PC-3 (cell line): ENCODE results near the gene LDHAL6A. TPM values are rescaled to one million over a fixed set of nuclear protein-coding genes. Genes with fewer than 3 reads are reported as not detected.

Source experiments
- ATAC-seq: fragments of 200-7000 bp; cut with Tn5 transposase; 2 replicates; pipeline ENCODE4 v1.9.1; 2020; ENCODE audit warnings: mild to moderate bottlenecking, moderate library complexity
- BruUV-seq: library from RNA; stranded (reverse); fragments of 400-500 nt; replicated peaks from 2 replicates; lab custom pipeline; 2021; lab: Mats Ljungman, UMichigan
- CTCF ChIA-PET: fragments of 300-600 bp; sonication (Branson Sonifier 250); formaldehyde crosslinking; loops from one replicate; lab custom pipeline; 2022; ENCODE audit warnings: antibody characterized with exemption; lab: Charles Lee
- POLR2A ChIA-PET: fragments of 300-600 bp; sonication (Branson Sonifier 250); formaldehyde crosslinking; loops from one replicate; lab custom pipeline; 2022; ENCODE audit warnings: antibody characterized with exemption; ENCODE audit not compliant: unreplicated experiment; lab: Charles Lee
- DNase-seq: peaks from one replicate; pipeline ENCODE4 v3.0.0-alpha.2; 2015
- H2AFZ ChIP-seq: fragments of 300-600 bp; sonication (generic); 2 replicates; pipeline ENCODE4 v1.6.0; 2016; ENCODE audit warnings: antibody characterized with exemption, low read length
- H3F3A ChIP-seq: fragments of 300-600 bp; sonication (generic); one replicate; pipeline ENCODE4 v1.6.0; 2017; ENCODE audit warnings: antibody characterized with exemption, low read length, control low read depth, mild to moderate bottlenecking; ENCODE audit not compliant: unreplicated experiment
- H3K27ac ChIP-seq: fragments of 300-600 bp; sonication (generic); 2 replicates; pipeline ENCODE4 v1.5.1; 2016; ENCODE audit warnings: mild to moderate bottlenecking, low read length
- H3K27me3 ChIP-seq: fragments of 300-600 bp; sonication (generic); 2 replicates; pipeline ENCODE4 v1.6.1; 2016; ENCODE audit warnings: low read length, mixed read lengths
- H3K36me3 ChIP-seq: fragments of 300-600 bp; sonication (generic); 2 replicates; pipeline ENCODE4 v1.6.1; 2016; ENCODE audit warnings: low read depth, mixed run types, low read length, mixed read lengths
- H3K4me1 ChIP-seq: fragments of 300-600 bp; sonication (generic); 2 replicates; pipeline ENCODE4 v1.5.1; 2016; ENCODE audit warnings: low read length; ENCODE audit not compliant: insufficient read depth
- H3K4me2 ChIP-seq: fragments of 300-600 bp; sonication (generic); 2 replicates; pipeline ENCODE4 v1.6.0; 2016; ENCODE audit warnings: low read length
- H3K4me3 ChIP-seq: fragments of 300-600 bp; sonication (generic); 2 replicates; pipeline ENCODE4 v1.5.1; 2016; ENCODE audit warnings: mild to moderate bottlenecking, low read length, mixed read lengths
- H3K79me2 ChIP-seq: fragments of 300-600 bp; sonication (generic); 2 replicates; pipeline ENCODE4 v1.6.1; 2017; ENCODE audit warnings: low read length, mixed read lengths
- H3K9ac ChIP-seq: fragments of 300-600 bp; sonication (generic); 2 replicates; pipeline ENCODE4 v1.6.0; 2016; ENCODE audit warnings: mild to moderate bottlenecking, low read length
- H3K9me2 ChIP-seq: fragments of 300-600 bp; sonication (generic); replicated peaks from 2 replicates; pipeline ENCODE4 v1.6.1; 2016; ENCODE audit warnings: mixed run types, low read length, mixed read lengths
- H3K9me3 ChIP-seq: fragments of 300-600 bp; sonication (generic); 2 replicates; pipeline ENCODE4 v1.6.1; 2016; ENCODE audit warnings: low read length, mixed read lengths
- H4K20me1 ChIP-seq: fragments of 300-600 bp; sonication (generic); 2 replicates; pipeline ENCODE4 v1.6.1; 2016; ENCODE audit warnings: low read length, mixed read lengths
- EZH2 ChIP-seq: fragments of 300-600 bp; sonication (generic); IDR thresholded peaks from one replicate; pipeline ENCODE4 v1.6.1; 2017; ENCODE audit warnings: antibody characterized with exemption, mild to moderate bottlenecking, low read length; ENCODE audit not compliant: unreplicated experiment
- EZH2phosphoT487 ChIP-seq: fragments of 300-600 bp; sonication (generic); IDR thresholded peaks from 2 replicates; pipeline ENCODE4 v1.6.1; 2018; ENCODE audit warnings: mild to moderate bottlenecking, antibody characterized with exemption, low read length, borderline replicate concordance
- intact Hi-C: fragments of 100-400 bp; cut with micrococcal nuclease; formaldehyde crosslinking; loops from 2 replicates; pipeline ENCODE4 v1.9.0; 2023
- total RNA-seq: library from RNA; depleted of rRNA; stranded (reverse); fragments of >200 nt; gene quantifications from 2 replicates; pipeline ENCODE4 v1.2.3, GENCODE V29; 2014
- TF ChIP-seq, protein P1 (sequence below): fragments of 300-600 bp; sonication (generic); conservative IDR thresholded peaks from 2 replicates; pipeline ENCODE4 v1.5.1; 2017; ENCODE audit warnings: antibody characterized with exemption, low read depth, mild to moderate bottlenecking, low read length

The LDHAL6A gene
- total RNA-seq, 1 experiment from 2014 or later = not detected

DNA sequence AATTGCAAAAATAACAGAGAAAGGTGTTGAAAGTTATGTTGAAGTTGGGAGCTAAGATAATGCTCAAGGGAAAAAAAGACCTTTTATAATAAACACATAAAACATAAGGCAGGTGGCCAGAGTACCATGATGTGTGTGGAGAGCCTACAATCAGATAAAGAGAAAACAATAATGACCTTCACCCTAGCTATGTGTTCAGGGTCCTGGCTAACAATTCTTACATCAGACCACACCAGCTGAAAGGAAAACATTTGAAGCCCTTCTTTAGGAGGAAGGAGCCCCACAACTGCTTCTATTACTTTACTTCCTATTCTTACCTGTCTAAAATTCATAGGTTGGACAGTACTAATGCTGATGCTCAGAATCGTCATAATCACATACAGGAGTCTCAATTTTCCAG lies 68.6 kb downstream of the LDHAL6A start:
- DNase-seq (no peak), ATAC-seq (no peak)
- ChIA-PET CTCF (no interaction called here), POLR2A (no interaction called here)
- H3K9me3 ChIP-seq = no peaks in the 10 kb centered on the region
- TF ChIP-seq EZH2 (no peak), EZH2phosphoT487 (no peak)
- TF ChIP-seq, protein P1, sequence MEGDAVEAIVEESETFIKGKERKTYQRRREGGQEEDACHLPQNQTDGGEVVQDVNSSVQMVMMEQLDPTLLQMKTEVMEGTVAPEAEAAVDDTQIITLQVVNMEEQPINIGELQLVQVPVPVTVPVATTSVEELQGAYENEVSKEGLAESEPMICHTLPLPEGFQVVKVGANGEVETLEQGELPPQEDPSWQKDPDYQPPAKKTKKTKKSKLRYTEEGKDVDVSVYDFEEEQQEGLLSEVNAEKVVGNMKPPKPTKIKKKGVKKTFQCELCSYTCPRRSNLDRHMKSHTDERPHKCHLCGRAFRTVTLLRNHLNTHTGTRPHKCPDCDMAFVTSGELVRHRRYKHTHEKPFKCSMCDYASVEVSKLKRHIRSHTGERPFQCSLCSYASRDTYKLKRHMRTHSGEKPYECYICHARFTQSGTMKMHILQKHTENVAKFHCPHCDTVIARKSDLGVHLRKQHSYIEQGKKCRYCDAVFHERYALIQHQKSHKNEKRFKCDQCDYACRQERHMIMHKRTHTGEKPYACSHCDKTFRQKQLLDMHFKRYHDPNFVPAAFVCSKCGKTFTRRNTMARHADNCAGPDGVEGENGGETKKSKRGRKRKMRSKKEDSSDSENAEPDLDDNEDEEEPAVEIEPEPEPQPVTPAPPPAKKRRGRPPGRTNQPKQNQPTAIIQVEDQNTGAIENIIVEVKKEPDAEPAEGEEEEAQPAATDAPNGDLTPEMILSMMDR = no peak
- 0 out of 2 replicates have a peak, but pooled peaks cover 6% of the 10 kb centered on the region for H4K20me1 ChIP-seq
- no peaks in the 10 kb centered on the region for H3F3A ChIP-seq
- H3K27me3 ChIP-seq = no peaks in the 10 kb centered on the region
- no peak overlapping the region for H3K9ac ChIP-seq
- H3K4me3 ChIP-seq = no peak overlapping the region
- no peak overlapping the region for H3K4me2 ChIP-seq
- intact Hi-C loops = loop anchor here (10.0 kb wide), 1 partner anchor 279 kb away; the partner anchor contains the start of gene SAA2
- peaks cover 17% of the 10 kb centered on the region; the same call in 1 of the 2 replicates for H3K4me1 ChIP-seq
- no peaks in the 10 kb centered on the region for H3K36me3 ChIP-seq
- H3K27ac ChIP-seq = no peak overlapping the region
- no peaks in the 10 kb centered on the region for H3K9me2 ChIP-seq
- no peak overlapping the region for H2AFZ ChIP-seq
- BruUV-seq = TSS peak; percentile 2
- peaks cover 52% of the 10 kb centered on the region for H3K79me2 ChIP-seq

DNA sequence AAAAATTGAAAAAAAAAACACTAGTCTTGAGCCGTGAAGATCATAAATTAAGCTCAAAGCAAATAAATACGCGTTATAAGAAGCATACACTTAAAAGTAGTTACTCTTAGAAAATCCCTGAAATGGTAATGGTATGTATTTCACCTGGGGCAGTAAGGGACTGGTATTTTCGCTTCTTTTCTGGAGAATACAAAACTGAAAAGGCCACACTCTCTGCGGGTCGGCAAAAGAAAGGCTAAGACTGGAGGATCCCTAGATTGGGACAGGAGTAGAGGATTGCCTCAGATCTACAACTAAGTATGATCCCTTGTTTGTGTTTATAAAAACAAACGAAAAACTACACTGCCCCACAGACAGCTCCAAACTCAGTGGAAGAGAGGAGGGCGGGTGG lies 70.5 kb downstream of the LDHAL6A start:
- Histone ChIP-seq H3K79me2 (peaks cover 61% of the 10 kb centered on the region), H3K4me1 (peaks cover 26% of the 10 kb centered on the region), H3K36me3 (no peaks in the 10 kb centered on the region), H3K27ac (peak overlapping the region; percentile 92), H3F3A (no peaks in the 10 kb centered on the region), H3K9me3 (no peaks in the 10 kb centered on the region), H3K9ac (peak overlapping the region; percentile 94), H4K20me1 (0 out of 2 replicates have a peak, but pooled peaks cover 6% of the 10 kb centered on the region), H3K4me3 (peak overlapping the region; percentile 81), H2AFZ (peak overlapping the region; percentile 85), H3K4me2 (peak overlapping the region; percentile 82), H3K9me2 (no peaks in the 10 kb centered on the region), H3K27me3 (no peaks in the 10 kb centered on the region)
- ChIA-PET CTCF (interaction anchor here (0.6 to 0.7 kb wide), 2 partner anchors 15 to 290 kb away, joined by 3 read pairs; no protein-coding TSS in a partner anchor), POLR2A (interaction anchor here (0.6 to 2.0 kb wide), 7 partner anchors 8 to 239 kb away, joined by 3 to 9 read pairs (median 4); no protein-coding TSS in a partner anchor)
- BruUV-seq = no TSS peak
- no peak for DNase-seq
- TF ChIP-seq, protein P1 = no peak
- no peak for TF ChIP-seq EZH2phosphoT487
- no peak for TF ChIP-seq EZH2
- intact Hi-C loops = loop anchor here (1.0 to 10.0 kb wide), 6 partner anchors 33 to 281 kb away; partner anchors contain the start of genes GTF2H1, HPS5, SAA2 and SPTY2D1
- ATAC-seq = no peak
